ENCODE measurements around the gene ZMYM5. TPM values are rescaled to one million over a fixed set of nuclear protein-coding genes. Genes with fewer than 3 reads are reported as not detected.

ZMYM5 gene
- polyA plus RNA-seq (2013, experiment 1 of 2) = 9.5 TPM
- 9.9 TPM for polyA plus RNA-seq (2013, experiment 2 of 2)

DNA sequence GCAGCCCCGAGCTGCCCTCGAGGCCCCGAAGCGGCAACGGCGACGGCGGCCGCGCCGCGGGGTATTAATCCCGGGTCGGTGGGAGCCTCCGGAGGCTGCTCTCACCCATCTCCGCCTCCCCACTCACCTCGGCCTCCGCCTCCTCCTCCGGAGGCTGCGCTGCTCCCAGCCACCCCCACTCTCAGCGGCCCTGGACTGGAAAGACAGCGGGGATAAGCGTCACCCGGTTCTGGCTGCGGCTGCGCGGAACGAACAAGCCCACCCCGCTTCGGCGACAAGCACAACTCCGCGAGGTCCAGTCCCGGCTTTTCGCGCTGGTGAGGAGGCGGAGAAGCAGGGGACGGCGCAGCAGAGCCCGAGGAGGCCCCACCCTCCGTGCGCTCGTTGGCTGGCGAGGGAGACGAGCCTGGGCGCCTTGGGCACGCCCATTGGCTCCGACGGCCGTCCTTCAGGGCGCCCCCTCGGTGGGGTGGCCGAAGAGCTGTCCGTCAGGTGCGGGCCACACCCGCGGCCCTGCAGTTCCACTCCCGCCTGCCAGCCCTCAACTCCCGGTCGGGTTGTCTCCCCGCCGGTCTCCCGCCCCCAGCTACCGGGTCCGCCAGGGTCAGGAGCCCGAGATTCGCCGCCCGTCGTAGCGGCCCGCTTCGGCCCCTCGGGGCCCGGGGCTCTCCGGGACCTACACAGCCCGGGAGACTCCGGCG lies at the start of gene ZMYM5:
Gene ZMYM5, minus strand, starts transcription at position 327 of the 701 bp plus-strand sequence. CDS start 11,469 bp downstream, outside the sequence.
- peak within 1 kb of the TSS; percentile 93 for H3K4ac ChIP-seq (ENCODE audit: low read length)
- peak within 1 kb of the TSS; percentile 61 for H2BK120ac ChIP-seq (ENCODE audit: low read depth, low read length)
- peak within 1 kb of the TSS; percentile 71 for H3K14ac ChIP-seq (ENCODE audit: low read length)
- H2BK12ac ChIP-seq (ENCODE audit: low read length) = no peak within 1 kb of the TSS
- peak within 1 kb of the TSS; percentile 95 for H2AFZ ChIP-seq (ENCODE audit: low read length)
- H4K8ac ChIP-seq (ENCODE audit: low read depth, low read length) = peak within 1 kb of the TSS; percentile 65
- H3K27ac ChIP-seq (replicated peaks; ENCODE audit: low read length) = peak within 1 kb of the TSS; percentile 98
- H3K9ac ChIP-seq (ENCODE audit: low read depth, low read length, poor library complexity) = peak within 1 kb of the TSS; percentile 96
- H2BK5ac ChIP-seq (ENCODE audit: low read length) = peak within 1 kb of the TSS; percentile 96
- no peaks in the 10 kb centered on the region for H3K27me3 ChIP-seq (ENCODE audit: control insufficient read depth in 3 of 3, insufficient read depth in 3 of 3, low read depth in 1 of 3, low read length in 3 of 3)
- peaks cover 6% of the 10 kb centered on the region for H3K79me1 ChIP-seq (ENCODE audit: low read depth, low read length)
- peak within 1 kb of the TSS; percentile 98 for H3K18ac ChIP-seq (ENCODE audit: low read length)
- H2AK5ac ChIP-seq (ENCODE audit: low read depth, low read length) = peak within 1 kb of the TSS; percentile 92
- peak; percentile 98 for DNase-seq (ENCODE audit: low spot score)
- H2BK15ac ChIP-seq (ENCODE audit: low read length) = peak within 1 kb of the TSS; percentile 58
- WGBS, 2 donors (ENCODE audit: extremely low coverage in 2 of 2, insufficient read length in 2 of 2, insufficient replicate concordance in 1 of 2) = no CpG with 5 or more reads among the region's 79 CpGs
- H3K36me3 ChIP-seq (replicated peaks in 1 of 2; ENCODE audit: control insufficient read depth in 2 of 2, insufficient read depth in 2 of 2, low read length in 2 of 2) = peaks cover 0 to 25% of the 10 kb centered on the region in 2 donors
- peaks cover 5% of the 10 kb centered on the region in 2 donors for H3K4me1 ChIP-seq (ENCODE audit: control insufficient read depth in 2 of 2, insufficient read depth in 1 of 2, low read depth in 1 of 2, low read length in 2 of 2)
- H4K91ac ChIP-seq (ENCODE audit: low read depth, low read length, poor library complexity) = peak within 1 kb of the TSS; percentile 72
- peak within 1 kb of the TSS; percentile 89 for H3K4me2 ChIP-seq (ENCODE audit: insufficient read depth, low read length, poor library complexity, severe bottlenecking)
- H3K23ac ChIP-seq (ENCODE audit: low read depth, low read length, poor library complexity) = peak within 1 kb of the TSS; percentile 93
- peaks cover 0 to 5% of the 10 kb centered on the region in 2 donors for H3K9me3 ChIP-seq (replicated peaks in 1 of 2; ENCODE audit: control insufficient read depth in 2 of 2, insufficient read depth in 1 of 2, low read depth in 1 of 2, low read length in 2 of 2)
- peak within 1 kb of the TSS; percentile 71 to 98 for H3K4me3 ChIP-seq (ENCODE audit: low read length in 2 of 2)

DNA sequence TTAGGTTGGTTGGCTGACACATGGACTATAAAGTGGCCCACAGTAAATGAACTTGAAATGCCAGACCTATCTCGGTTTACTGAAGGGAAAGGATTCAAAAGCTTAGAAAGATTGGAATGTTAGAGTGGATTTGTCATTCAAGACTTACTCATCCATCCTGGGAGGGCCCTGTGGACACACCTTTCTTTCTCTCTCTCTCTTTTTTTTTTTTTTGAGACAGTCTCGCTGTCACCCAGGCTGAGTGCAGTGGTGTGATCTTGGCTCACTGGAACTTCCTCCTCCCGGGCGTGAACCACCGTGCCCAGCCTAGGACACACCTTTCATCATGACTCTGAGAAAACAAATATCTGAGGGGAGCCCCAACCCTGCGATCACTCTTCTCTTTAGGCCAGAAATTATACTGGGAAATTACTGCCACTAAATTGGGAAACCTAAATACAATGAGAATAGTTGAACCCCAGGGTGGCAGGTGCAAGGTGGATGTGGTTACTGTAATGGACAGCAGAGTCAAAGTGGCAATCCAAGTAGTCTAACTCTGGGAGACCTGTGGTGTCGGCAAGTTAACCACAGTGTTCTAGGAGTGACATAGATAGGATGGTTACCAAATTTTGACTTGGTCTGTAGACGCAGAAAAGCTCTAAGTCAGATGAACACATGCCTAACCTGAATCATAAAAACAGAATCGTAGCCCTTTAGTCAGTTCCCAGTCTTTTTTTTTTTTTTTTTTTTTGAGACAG lies 47.1 kb upstream of the ZMYM5 start:
- Histone ChIP-seq H4K8ac (ENCODE audit: low read depth, low read length) (no peak overlapping the region), H2BK5ac (ENCODE audit: low read length) (no peak overlapping the region), H2AFZ (ENCODE audit: low read length) (no peak overlapping the region), H2BK120ac (ENCODE audit: low read depth, low read length) (no peak overlapping the region), H2AK5ac (ENCODE audit: low read depth, low read length) (no peak overlapping the region), H3K9ac (ENCODE audit: low read depth, low read length, poor library complexity) (no peak overlapping the region), H3K4ac (ENCODE audit: low read length) (no peak overlapping the region), H3K4me2 (ENCODE audit: insufficient read depth, low read length, poor library complexity, severe bottlenecking) (no peak overlapping the region), H3K4me1 (ENCODE audit: control insufficient read depth in 2 of 2, insufficient read depth in 1 of 2, low read depth in 1 of 2, low read length in 2 of 2) (no peaks in the 10 kb centered on the region), H3K14ac (ENCODE audit: low read length) (no peak overlapping the region), H3K4me3 (ENCODE audit: low read length in 2 of 2) (no peak overlapping the region), H4K91ac (ENCODE audit: low read depth, low read length, poor library complexity) (no peak overlapping the region), H3K79me1 (ENCODE audit: low read depth, low read length) (no peaks in the 10 kb centered on the region), H2BK12ac (ENCODE audit: low read length) (no peak overlapping the region), H3K27ac (replicated peaks; ENCODE audit: low read length) (no peak overlapping the region), H3K9me3 (replicated peaks in 1 of 2; ENCODE audit: control insufficient read depth in 2 of 2, insufficient read depth in 1 of 2, low read depth in 1 of 2, low read length in 2 of 2) (no peaks in the 10 kb centered on the region), H3K18ac (ENCODE audit: low read length) (no peak overlapping the region), H3K36me3 (replicated peaks in 1 of 2; ENCODE audit: control insufficient read depth in 2 of 2, insufficient read depth in 2 of 2, low read length in 2 of 2) (no peaks in the 10 kb centered on the region), H3K27me3 (ENCODE audit: control insufficient read depth in 3 of 3, insufficient read depth in 3 of 3, low read depth in 1 of 3, low read length in 3 of 3) (peaks cover 0 to 2% (median 0%) of the 10 kb centered on the region in 3 experiments), H3K23ac (ENCODE audit: low read depth, low read length, poor library complexity) (no peak overlapping the region), H2BK15ac (ENCODE audit: low read length) (no peak overlapping the region)
- no peak for DNase-seq (ENCODE audit: low spot score)
- no CpG with 5 or more reads among the region's 9 CpGs for WGBS, 2 donors (ENCODE audit: extremely low coverage in 2 of 2, insufficient read length in 2 of 2, insufficient replicate concordance in 1 of 2)

DNA sequence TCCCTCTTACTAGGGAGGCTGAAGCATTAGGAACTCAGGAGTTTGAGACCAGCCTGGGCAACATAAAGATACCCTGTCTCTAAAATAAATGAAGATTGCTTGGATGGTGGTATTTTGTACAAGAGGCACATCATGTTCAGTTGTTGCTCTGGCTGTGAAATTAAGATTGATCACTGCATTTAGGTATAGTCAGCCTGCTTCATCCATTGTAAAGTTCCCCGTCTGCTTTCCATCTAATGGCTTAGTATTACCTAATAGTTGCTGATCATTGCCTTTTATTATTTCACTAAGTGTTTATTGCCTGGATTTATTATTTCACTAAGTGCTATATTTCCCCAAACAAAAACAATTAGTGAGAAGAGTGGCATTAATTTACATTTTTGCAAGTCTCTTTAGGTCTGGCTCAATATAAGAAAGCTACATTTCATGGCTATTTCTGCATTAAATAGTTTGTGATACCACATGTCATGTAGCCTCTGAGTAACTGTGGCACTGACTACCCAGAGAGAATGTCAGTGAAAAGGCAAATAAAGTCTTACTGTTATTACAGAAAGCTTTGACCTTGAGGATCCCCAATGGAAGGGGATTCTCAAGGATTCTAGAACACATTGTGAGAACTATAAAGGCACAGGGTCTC lies 45.0 kb upstream of the ZMYM5 start:
- Histone ChIP-seq H3K36me3 (replicated peaks in 1 of 2; ENCODE audit: control insufficient read depth in 2 of 2, insufficient read depth in 2 of 2, low read length in 2 of 2) (no peaks in the 10 kb centered on the region), H3K18ac (ENCODE audit: low read length) (no peak overlapping the region), H3K4ac (ENCODE audit: low read length) (no peak overlapping the region), H2AK5ac (ENCODE audit: low read depth, low read length) (no peak overlapping the region), H3K4me1 (ENCODE audit: control insufficient read depth in 2 of 2, insufficient read depth in 1 of 2, low read depth in 1 of 2, low read length in 2 of 2) (no peaks in the 10 kb centered on the region), H2BK12ac (ENCODE audit: low read length) (no peak overlapping the region), H3K4me2 (ENCODE audit: insufficient read depth, low read length, poor library complexity, severe bottlenecking) (no peak overlapping the region), H2AFZ (ENCODE audit: low read length) (no peak overlapping the region), H3K14ac (ENCODE audit: low read length) (no peak overlapping the region), H3K27me3 (ENCODE audit: control insufficient read depth in 3 of 3, insufficient read depth in 3 of 3, low read depth in 1 of 3, low read length in 3 of 3) (peaks cover 0 to 2% (median 0%) of the 10 kb centered on the region in 3 experiments), H3K23ac (ENCODE audit: low read depth, low read length, poor library complexity) (no peak overlapping the region), H4K8ac (ENCODE audit: low read depth, low read length) (no peak overlapping the region), H3K9ac (ENCODE audit: low read depth, low read length, poor library complexity) (no peak overlapping the region), H2BK15ac (ENCODE audit: low read length) (no peak overlapping the region), H3K9me3 (replicated peaks in 1 of 2; ENCODE audit: control insufficient read depth in 2 of 2, insufficient read depth in 1 of 2, low read depth in 1 of 2, low read length in 2 of 2) (no peaks in the 10 kb centered on the region), H3K27ac (replicated peaks; ENCODE audit: low read length) (no peak overlapping the region), H2BK5ac (ENCODE audit: low read length) (no peak overlapping the region), H4K91ac (ENCODE audit: low read depth, low read length, poor library complexity) (no peak overlapping the region), H2BK120ac (ENCODE audit: low read depth, low read length) (no peak overlapping the region), H3K4me3 (ENCODE audit: low read length in 2 of 2) (no peak overlapping the region), H3K79me1 (ENCODE audit: low read depth, low read length) (no peaks in the 10 kb centered on the region)
- WGBS, 2 donors (ENCODE audit: extremely low coverage in 2 of 2, insufficient read length in 2 of 2, insufficient replicate concordance in 1 of 2) = no CpG with 5 or more reads among the region's 1 CpG
- DNase-seq (ENCODE audit: low spot score) = no peak
